DMS53 (cell line): ENCODE data around the gene ARX.

Source experiments
- DNase-seq: peaks from one replicate; lab custom pipeline; 2025; lab: John Stamatoyannopoulos, UW

ARX gene

GRCh38 chrX:25001808-25002660 is 13.7 kb downstream of the ARX start:
- DNase-seq, result peak; percentile 20

GRCh38 chrX:24999511-24999910 is 16.3 kb downstream of the ARX start:
- no peak for DNase-seq

- DNase-seq, result no peak
Measured at GRCh38 chrX:24996096-24996709, 19.6 kb downstream of the ARX start.

DNA sequence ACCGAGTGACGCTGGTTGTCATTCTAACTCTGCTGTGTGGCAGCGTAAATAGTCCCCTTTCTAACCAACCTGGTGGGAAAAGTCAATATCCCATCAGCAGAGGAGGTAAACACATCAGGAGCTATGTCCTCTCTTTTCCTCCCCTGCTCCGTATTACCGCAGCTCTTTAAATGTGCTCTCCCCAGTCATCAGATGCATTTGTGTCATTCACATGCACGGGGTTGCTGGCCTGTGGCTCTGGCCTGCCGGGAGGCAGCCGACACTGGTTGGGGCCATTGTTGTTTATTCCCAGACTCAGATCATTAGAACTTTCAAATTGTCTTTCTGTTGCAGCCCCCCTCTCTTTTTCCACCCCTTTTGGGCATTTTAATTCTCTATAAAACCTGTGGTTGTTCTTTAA is 21.9 kb downstream of the ARX start:
- no peak for DNase-seq

- no peak for DNase-seq
Measured at GRCh38 chrX:24990535-24990934, 25.2 kb downstream of the ARX start.

DNA sequence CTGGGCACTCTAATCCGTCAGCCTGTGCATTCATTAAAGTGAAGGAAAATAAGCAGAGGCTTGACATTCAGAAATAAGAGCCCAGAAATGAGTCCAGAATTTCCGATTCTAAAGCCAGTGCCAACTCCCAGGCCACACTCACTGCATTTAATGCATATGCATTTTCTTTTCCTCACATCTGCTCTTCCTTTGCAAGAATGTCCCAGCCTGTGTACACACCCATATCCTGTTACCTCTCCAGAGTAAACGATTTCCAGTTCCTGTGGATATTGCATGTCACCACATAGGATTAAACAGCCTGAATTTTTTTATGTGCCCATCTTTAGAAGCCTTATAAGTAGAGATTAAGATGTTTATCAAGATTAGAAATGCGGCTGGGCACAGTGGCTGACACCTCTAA is 27.5 kb downstream of the ARX start:
- DNase-seq, result peak; percentile 28

DNA sequence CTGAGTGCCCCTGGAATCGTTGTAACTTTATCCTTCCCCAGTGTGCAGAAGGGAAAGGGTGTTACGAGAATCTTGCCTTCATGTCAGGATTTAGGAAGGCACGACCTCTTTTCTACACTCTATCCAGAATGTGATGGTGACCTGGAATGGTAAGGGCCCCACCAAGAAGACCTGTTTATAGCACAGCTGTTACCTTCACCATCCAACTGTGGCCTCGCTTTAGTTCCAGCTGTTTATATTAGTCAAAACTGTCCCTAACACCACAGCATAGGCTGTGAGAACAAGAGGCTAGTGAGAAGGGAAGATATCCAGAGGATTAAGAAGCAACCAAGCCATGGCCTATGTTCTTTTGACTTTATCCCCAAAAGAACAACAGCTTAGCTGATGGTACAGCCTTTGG is 28.0 kb downstream of the ARX start:
- DNase-seq, result no peak

DNA sequence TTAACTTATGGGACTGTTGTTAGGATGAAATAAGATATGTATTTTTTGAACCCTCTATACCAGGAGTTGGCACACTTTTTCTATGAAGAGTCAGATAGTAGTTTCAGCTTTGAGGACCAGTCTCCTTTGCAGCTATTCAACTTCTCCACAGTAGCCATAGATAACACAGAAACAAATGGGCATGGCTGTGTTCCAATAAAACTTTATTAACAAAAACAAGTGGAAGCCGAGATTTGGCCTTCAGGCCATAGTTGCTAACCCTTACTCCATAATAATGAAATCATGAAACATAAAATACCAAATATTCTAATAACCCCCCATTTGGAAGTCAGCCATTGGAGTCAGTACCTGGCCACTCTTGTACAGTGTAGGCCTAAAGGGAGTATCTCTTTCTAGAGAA is 30.6 kb downstream of the ARX start:
- no peak for DNase-seq

DNA sequence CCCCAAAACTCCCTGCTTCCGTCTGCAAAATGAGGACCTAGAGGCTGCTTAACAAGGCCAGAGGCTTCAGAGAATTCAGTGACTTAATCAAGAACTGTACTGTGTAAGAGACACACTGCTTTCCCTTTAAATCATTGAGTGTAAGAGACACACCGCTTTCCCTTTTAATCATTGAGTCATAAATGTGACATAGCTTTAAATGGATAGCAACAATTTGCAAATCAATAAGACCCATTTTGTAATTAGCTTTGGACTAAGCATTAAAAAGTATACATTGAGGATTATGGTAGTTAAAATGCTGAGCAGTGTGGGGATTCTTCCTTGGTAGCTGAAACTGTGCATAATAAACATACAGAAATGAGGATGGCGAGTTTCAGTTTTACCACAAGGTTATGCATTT is 31.8 kb downstream of the ARX start:
- no peak for DNase-seq

- DNase-seq, result no peak
Measured at GRCh38 chrX:24982306-24982965, 33.3 kb downstream of the ARX start.

DNA sequence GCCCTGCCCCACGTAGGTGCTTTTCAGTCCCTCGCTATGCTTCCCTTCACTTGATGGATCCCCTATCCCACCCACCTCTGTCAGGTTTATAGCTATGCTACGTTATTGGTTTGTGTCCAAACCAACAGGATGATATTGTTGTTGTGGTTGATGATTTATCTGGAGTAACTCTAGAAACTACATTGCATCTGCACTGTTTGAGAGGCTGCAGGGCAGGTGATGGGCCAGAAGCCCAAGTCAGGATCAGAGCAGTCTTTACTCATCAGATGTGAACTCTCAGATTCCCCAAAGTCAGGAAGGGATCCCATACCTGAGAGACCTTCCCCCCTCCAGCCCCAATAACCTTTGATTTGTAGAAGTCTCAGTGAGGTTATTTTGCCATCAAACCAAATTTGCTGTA is 34.7 kb downstream of the ARX start:
- DNase-seq, result no peak

GRCh38 chrX:24979081-24979480 is 36.7 kb downstream of the ARX start:
- DNase-seq, result no peak

GRCh38 chrX:24969812-24970211 is 46.0 kb downstream of the ARX start:
- DNase-seq, result no peak

DNA sequence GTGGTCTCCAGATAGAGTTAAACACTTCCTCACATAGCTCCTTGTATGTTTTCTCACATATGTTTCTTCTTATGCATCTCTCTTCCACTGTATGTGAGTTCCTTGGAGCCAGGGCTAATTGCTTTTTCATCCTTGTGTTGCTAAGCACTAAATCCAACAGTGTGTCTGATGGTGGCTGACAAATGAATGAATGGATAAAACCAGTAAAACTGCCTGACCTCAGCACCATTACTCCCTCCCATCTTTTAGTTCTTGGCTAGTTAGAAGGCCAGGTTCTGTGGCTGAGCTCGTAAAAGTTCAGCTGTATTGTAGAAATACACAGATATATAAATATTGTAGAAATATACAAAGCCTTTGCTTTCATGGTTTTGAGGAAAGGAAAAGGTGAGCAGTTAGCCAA is 50.4 kb downstream of the ARX start:
- DNase-seq, result no peak

- no peak for DNase-seq
Measured at GRCh38 chrX:24963823-24964222, 51.9 kb downstream of the ARX start.

DNA sequence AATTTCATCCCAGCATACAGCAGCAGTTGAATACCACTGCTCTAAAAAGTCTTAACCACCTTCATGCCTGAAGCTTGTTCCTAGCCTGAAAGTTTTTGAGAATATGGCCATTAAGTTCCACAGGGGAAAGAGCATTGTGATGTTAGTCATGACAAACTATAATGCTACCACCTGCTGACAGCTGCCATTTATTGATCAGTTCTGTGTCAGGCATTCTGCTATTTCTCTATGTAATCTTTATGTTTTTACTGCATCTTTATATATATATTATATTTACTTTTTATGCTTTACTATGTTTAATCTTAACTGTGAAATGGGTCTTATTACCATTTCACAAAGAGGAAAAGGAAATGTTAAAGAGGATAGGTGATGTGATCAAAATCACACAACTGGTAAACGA is 54.0 kb downstream of the ARX start:
- DNase-seq, result no peak

DNA sequence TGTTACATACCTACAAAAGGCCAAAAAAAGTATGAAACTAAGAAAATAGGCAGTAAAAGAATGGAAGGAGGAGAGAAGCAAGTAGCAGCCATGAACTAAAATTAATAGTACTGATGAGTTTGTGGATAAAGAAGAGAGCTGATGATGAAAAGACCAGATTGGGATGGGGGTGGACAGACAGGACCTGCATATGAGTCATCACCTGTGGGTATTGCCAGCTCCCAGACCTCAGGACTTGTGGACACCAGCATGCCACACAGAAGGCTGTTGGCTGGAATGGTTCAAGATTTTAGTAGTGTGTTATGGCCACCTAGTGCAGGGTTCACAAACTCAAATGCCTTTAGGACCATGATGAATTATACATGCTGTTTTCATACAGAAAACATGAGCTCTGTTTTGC is 58.9 kb downstream of the ARX start:
- DNase-seq, result peak; percentile 31

DNA sequence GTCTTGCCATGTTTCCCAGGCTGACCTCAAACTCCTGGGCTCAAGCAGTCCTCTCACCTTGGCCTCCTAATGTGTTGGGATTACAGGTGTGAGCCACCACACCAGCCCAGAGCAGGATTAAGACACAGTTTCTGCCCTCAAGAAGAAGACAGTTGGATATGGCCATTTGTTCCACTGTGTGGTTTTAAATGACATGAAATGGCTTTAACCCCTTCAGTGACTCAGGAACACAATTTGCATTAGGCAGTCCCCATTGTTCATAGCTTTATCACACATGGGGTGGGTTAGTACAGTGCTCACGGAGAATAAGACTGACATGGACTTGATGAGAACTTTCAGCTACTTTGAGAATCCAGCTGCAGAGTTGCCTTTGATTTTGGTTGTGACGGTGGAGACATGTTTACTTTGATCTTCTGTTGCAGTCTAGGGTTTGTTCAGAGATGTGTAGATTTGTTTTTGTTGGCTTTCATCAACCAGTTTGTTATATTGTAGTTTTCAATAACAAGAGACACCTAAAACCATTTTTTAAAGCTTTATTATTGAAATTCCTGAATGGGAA is 60.3 kb downstream of the ARX start:
- DNase-seq, result peak; percentile 1

DNA sequence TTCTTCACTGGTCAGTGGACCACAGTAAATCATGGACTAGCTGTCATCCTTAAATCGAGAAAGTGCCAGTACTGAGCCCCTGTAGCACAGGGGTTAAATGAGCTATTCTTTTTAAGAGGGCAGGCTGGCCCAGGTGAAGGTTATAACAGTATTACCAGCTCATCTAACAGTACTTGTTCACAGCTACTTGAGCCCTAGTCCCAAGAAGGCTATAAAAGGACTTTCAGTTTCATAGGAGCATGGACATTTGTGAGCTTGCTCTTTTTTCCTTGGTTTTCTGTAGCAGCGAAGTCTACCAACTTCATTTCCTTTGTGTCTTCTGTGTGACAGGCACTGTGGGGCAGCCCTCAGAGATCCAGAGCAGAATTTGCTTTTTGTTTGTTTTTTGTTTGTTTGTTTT is 61.0 kb downstream of the ARX start:
- peak; percentile 6 for DNase-seq
